ENCODE results near the gene GLYATL1. TPM values are rescaled to one million over a fixed set of nuclear protein-coding genes. Genes with fewer than 3 reads are reported as not detected.

The GLYATL1 gene
- total and polyA plus RNA-seq, 2 of the 13 experiments (the other 11 are each of a cell fraction or from before 2014, with no cell fraction given), result 0.17 TPM; not detected in 1

GRCh38 chr11:58930926-58931325 is 8.4 kb upstream of the GLYATL1 start (continued):
- TF ChIP-seq DDIT3 (CRISPR knock-in tag; IDR thresholded peaks at IDR 0.05) (no peak), CSRNP2 (CRISPR knock-in tag; conservative IDR thresholded peaks at IDR 0.05; ENCODE audit: low read depth) (no peak)

- ChIA-PET CTCF (ENCODE audit: low intra/inter-chr PET ratio, low total read pairs) (no interaction called here), POLR2A (no interaction called here)
- Histone ChIP-seq H3K27me3 (ENCODE audit: control insufficient read depth in 1 of 2, insufficient read depth in 2 of 2, low read length in 2 of 2) (no peaks in the 10 kb centered on the region), H2AFZ (ENCODE audit: low read length) (no peak overlapping the region), H3K9ac (ENCODE audit: insufficient read depth, low read depth, low read length) (no peak overlapping the region), H3K36me3 (replicated peaks in 1 of 2; ENCODE audit: control insufficient read depth in 1 of 2, insufficient read depth in 2 of 2, low read length in 2 of 2) (no peaks in the 10 kb centered on the region), H3K9me3 (ENCODE audit: low read length) (no peaks in the 10 kb centered on the region), H3K4me3 (replicated peaks in 1 of 3; ENCODE audit: insufficient read depth in 1 of 3, low read depth in 2 of 3, low read length in 3 of 3) (no peak overlapping the region), H3K4me1 (ENCODE audit: insufficient read depth, low read length) (peaks cover 5% of the 10 kb centered on the region), H3K27ac (ENCODE audit: extremely low read length, insufficient read depth, low read length) (no peak overlapping the region), H3K79me2 (ENCODE audit: insufficient read depth, low read length) (no peaks in the 10 kb centered on the region), H4K20me1 (ENCODE audit: insufficient read depth, low read length) (no peaks in the 10 kb centered on the region), H3K4me2 (ENCODE audit: low read depth, low read length) (no peak overlapping the region)
- WGBS (ENCODE audit: low lambda C conversion rate), result 33% methylated on average over 1 of the region's 3 CpGs
- in situ Hi-C loops (cut with HindIII; ENCODE audit: extremely low pct_ligation_motif_present, low pct_unique_long_range_greater_than_20kb) (no loop called here), intact Hi-C loops (cut with micrococcal nuclease; ENCODE audit: unreplicated experiment) (no loop called here)
- no peak for FAIRE-seq
- no peak for TF ChIP-seq SUZ12 (IDR thresholded peaks at IDR 0.05; ENCODE audit: low read depth, low read length)
- no peak for TF ChIP-seq PITX1 (CRISPR knock-in tag; IDR thresholded peaks at IDR 0.05)
- no peak for TF ChIP-seq ZBTB39 (CRISPR knock-in tag; IDR thresholded peaks at IDR 0.05)
- no peak for TF ChIP-seq SPEN (CRISPR knock-in tag; IDR thresholded peaks at IDR 0.05; ENCODE audit: low read depth)
- no peak for TF ChIP-seq ZBTB38 (CRISPR knock-in tag; IDR thresholded peaks at IDR 0.05)
- TF ChIP-seq U2AF2 (IDR thresholded peaks at IDR 0.05; ENCODE audit: low read depth, low read length), result no peak
- TF ChIP-seq THAP9 (CRISPR knock-in tag; IDR thresholded peaks at IDR 0.05; ENCODE audit: borderline replicate concordance), result no peak
- TF ChIP-seq RNF219 (CRISPR knock-in tag; IDR thresholded peaks at IDR 0.05), result no peak
- no peak for ATAC-seq
- BruUV-seq (replicated peaks), result no TSS peak
- DNase-seq (ENCODE audit: low spot score), result no peak
Measured at GRCh38 chr11:58933661-58934060, 5.6 kb upstream of the GLYATL1 start.
